Measurements from ENCODE around the gene CAPN7. TPM values are rescaled to one million over a fixed set of nuclear protein-coding genes. Genes with fewer than 3 reads are reported as not detected.

CAPN7 gene
- total and polyA plus RNA-seq, 2 donors: 25.5 to 31.4 TPM

DNA sequence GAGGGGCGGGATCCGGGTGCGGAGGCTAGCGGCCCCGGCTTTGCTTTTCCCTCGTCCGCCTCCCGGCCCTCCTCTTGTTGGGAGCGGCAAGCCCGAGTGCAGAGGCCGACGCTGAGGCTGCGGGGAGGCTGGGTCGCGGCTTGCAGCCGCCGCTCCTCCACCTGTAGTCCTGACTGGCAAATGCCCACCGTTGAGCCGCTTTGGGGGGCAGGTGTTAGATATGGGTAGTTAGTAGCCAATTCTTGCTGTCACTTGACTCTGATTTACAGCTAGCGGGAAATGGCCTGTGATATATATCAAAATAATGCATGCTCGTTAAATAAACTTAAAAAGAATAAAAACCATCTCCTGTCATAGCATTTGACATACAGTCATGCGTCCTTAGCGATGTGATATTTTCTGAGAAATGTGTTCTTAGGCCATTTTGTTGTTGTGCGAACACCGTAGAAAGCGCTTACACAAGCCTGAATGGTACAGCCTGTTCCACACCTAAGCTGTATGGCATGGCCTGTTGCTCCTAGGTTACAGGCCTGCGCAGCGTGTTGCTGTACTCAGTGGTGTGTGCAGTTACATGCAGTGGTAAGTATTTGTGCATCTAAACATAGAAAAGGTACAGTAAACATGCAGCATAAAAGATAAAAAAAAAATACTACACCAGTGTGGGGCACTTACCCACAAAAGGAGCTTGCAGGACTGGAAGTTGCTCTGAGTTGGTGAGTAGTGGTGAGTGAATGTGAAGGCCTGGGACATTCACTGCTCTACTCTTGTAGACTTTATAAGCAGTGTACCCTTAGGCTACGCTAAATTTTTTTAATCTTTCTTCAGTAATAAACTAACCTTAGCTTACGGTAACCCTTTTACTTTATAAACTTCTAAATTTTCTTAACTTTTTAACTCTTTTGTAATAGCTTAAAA is 873 bp downstream of the CAPN7 start:
- DNase-seq (ENCODE audit: low read depth in 6 of 9, low spot score in 9 of 9): peak in 4 of 9 donors; percentile 31 to 69 (median 44)
- WGBS: 9% methylated on average over 30 of the region's 30 CpGs
- Histone ChIP-seq H3K4me1 (ENCODE audit: control insufficient read depth in 2 of 2, insufficient read depth in 2 of 2, low read length in 2 of 2) (peaks cover 4 to 9% of the 10 kb centered on the region in 2 donors), H3K36me3 (ENCODE audit: control insufficient read depth in 2 of 2, insufficient read depth in 2 of 2, low read length in 1 of 2) (peaks cover 0 to 7% of the 10 kb centered on the region in 2 donors), H3K4me3 (ENCODE audit: low read length in 2 of 2) (peak overlapping the region; percentile 74 to 79), H3K27ac (ENCODE audit: low read depth in 1 of 2, low read length in 1 of 2) (peak overlapping the region; percentile 84 to 90), H3K9me3 (ENCODE audit: control insufficient read depth in 2 of 2, insufficient read depth in 1 of 2, low read length in 1 of 2) (no peaks in the 10 kb centered on the region), H3K27me3 (ENCODE audit: control insufficient read depth in 2 of 2, insufficient read depth in 1 of 2, low read length in 1 of 2) (no peaks in the 10 kb centered on the region)

GRCh38 chr3:15207836-15208504 is 1.9 kb downstream of the CAPN7 start:
- 87% methylated on average over 5 of the region's 5 CpGs for WGBS
- Histone ChIP-seq H3K9me3 (ENCODE audit: control insufficient read depth in 2 of 2, insufficient read depth in 1 of 2, low read length in 1 of 2) (no peaks in the 10 kb centered on the region), H3K27ac (ENCODE audit: low read depth in 1 of 2, low read length in 1 of 2) (no peak overlapping the region), H3K4me3 (ENCODE audit: low read length in 2 of 2) (peak overlapping the region in 1 of 2 donors; percentile 10), H3K4me1 (ENCODE audit: control insufficient read depth in 2 of 2, insufficient read depth in 2 of 2, low read length in 2 of 2) (peaks cover 4 to 6% of the 10 kb centered on the region in 2 donors), H3K27me3 (ENCODE audit: control insufficient read depth in 2 of 2, insufficient read depth in 1 of 2, low read length in 1 of 2) (no peaks in the 10 kb centered on the region), H3K36me3 (ENCODE audit: control insufficient read depth in 2 of 2, insufficient read depth in 2 of 2, low read length in 1 of 2) (peaks cover 0 to 10% of the 10 kb centered on the region in 2 donors)
- no peak for DNase-seq (ENCODE audit: low read depth in 6 of 9, low spot score in 9 of 9)

DNA sequence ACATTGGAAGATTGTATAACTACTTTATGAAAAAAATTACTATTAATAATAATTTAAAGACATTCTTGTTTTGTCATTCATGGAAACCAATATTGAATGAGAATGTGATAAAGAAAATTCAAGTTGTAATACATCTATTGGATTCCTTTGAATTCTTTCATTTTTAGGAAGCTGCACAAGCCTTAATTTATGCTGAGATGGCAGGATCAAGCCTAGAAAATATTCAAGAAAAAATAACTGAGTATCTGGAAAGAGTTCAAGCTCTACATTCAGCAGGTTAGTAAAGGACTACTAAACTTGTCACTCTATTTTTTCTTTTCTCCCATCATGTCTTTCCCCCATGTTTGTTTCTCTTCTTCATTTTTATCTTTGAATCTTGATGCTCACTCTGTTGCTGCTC is 5.9 kb downstream of the CAPN7 start:
- H3K4me1 ChIP-seq (ENCODE audit: control insufficient read depth in 2 of 2, insufficient read depth in 2 of 2, low read length in 2 of 2): peaks cover 5 to 6% of the 10 kb centered on the region in 2 donors
- no peaks in the 10 kb centered on the region for H3K27me3 ChIP-seq (ENCODE audit: control insufficient read depth in 2 of 2, insufficient read depth in 1 of 2, low read length in 1 of 2)
- no peak overlapping the region for H3K4me3 ChIP-seq (ENCODE audit: low read length in 2 of 2)
- H3K36me3 ChIP-seq (ENCODE audit: control insufficient read depth in 2 of 2, insufficient read depth in 2 of 2, low read length in 1 of 2): peaks cover 3 to 16% of the 10 kb centered on the region in 2 donors
- DNase-seq (ENCODE audit: low read depth in 6 of 9, low spot score in 9 of 9): no peak
- no peak overlapping the region for H3K27ac ChIP-seq (ENCODE audit: low read depth in 1 of 2, low read length in 1 of 2)
- H3K9me3 ChIP-seq (ENCODE audit: control insufficient read depth in 2 of 2, insufficient read depth in 1 of 2, low read length in 1 of 2): no peaks in the 10 kb centered on the region

DNA sequence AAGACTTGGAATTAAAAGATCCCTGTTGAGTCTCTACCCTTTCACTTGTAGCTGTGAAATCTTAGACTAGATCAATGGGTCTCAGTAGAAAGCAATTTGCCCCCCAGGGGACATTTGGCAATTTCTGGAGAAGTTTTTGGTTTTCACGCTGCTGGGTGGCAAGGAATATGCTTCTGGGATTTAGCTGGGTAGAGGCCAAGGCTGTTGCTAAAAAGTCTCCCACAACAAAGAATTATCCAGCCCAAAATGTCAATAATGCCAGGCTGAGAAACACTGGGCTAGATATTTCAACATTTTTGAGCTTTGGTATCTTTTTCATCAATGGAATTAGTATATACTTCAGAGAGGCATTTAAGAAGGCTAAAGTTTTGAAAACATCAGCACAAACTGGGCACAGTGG is 8.7 kb downstream of the CAPN7 start:
- H3K27me3 ChIP-seq (ENCODE audit: control insufficient read depth in 2 of 2, insufficient read depth in 1 of 2, low read length in 1 of 2): no peaks in the 10 kb centered on the region
- peaks cover 3 to 8% of the 10 kb centered on the region in 2 donors for H3K4me1 ChIP-seq (ENCODE audit: control insufficient read depth in 2 of 2, insufficient read depth in 2 of 2, low read length in 2 of 2)
- no peak overlapping the region for H3K27ac ChIP-seq (ENCODE audit: low read depth in 1 of 2, low read length in 1 of 2)
- H3K9me3 ChIP-seq (ENCODE audit: control insufficient read depth in 2 of 2, insufficient read depth in 1 of 2, low read length in 1 of 2): no peaks in the 10 kb centered on the region
- no peak overlapping the region for H3K4me3 ChIP-seq (ENCODE audit: low read length in 2 of 2)
- H3K36me3 ChIP-seq (ENCODE audit: control insufficient read depth in 2 of 2, insufficient read depth in 2 of 2, low read length in 1 of 2): peaks cover 14 to 35% of the 10 kb centered on the region in 2 donors
- 100% methylated on average over 1 of the region's 1 CpG for WGBS
- no peak for DNase-seq (ENCODE audit: low read depth in 6 of 9, low spot score in 9 of 9)

DNA sequence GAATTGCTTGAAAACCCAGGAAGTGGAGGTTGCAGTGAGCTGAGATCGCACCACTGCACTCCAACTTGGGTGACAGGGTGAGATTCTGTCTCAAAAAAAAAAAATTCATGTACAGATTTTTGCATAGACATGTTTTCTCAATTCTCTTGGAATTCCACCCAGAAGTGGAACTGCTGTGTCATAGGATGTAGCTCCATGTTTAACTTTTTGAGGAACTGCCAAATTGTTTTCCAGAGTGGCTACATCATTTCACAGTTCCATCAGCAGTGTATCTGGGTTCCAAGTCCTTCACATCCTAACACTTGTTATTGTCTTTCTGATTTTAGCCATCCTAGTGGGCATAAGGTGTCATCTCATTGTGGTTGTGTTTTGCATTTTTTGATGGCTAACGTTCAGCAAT is 9.9 kb downstream of the CAPN7 start:
- Histone ChIP-seq H3K27me3 (ENCODE audit: control insufficient read depth in 2 of 2, insufficient read depth in 1 of 2, low read length in 1 of 2) (no peaks in the 10 kb centered on the region), H3K36me3 (ENCODE audit: control insufficient read depth in 2 of 2, insufficient read depth in 2 of 2, low read length in 1 of 2) (peaks cover 19 to 42% of the 10 kb centered on the region in 2 donors), H3K9me3 (ENCODE audit: control insufficient read depth in 2 of 2, insufficient read depth in 1 of 2, low read length in 1 of 2) (no peaks in the 10 kb centered on the region), H3K27ac (ENCODE audit: low read depth in 1 of 2, low read length in 1 of 2) (no peak overlapping the region), H3K4me1 (ENCODE audit: control insufficient read depth in 2 of 2, insufficient read depth in 2 of 2, low read length in 2 of 2) (peaks cover 3 to 8% of the 10 kb centered on the region in 2 donors), H3K4me3 (ENCODE audit: low read length in 2 of 2) (no peak overlapping the region)
- DNase-seq (ENCODE audit: low read depth in 6 of 9, low spot score in 9 of 9): no peak
- WGBS: 91% methylated on average over 2 of the region's 2 CpGs

GRCh38 chr3:15216501-15216900 is 10.5 kb downstream of the CAPN7 start:
- Histone ChIP-seq H3K4me3 (ENCODE audit: low read length in 2 of 2) (no peak overlapping the region), H3K27ac (ENCODE audit: low read depth in 1 of 2, low read length in 1 of 2) (no peak overlapping the region), H3K36me3 (ENCODE audit: control insufficient read depth in 2 of 2, insufficient read depth in 2 of 2, low read length in 1 of 2) (peaks cover 23 to 44% of the 10 kb centered on the region in 2 donors), H3K9me3 (ENCODE audit: control insufficient read depth in 2 of 2, insufficient read depth in 1 of 2, low read length in 1 of 2) (no peaks in the 10 kb centered on the region), H3K4me1 (ENCODE audit: control insufficient read depth in 2 of 2, insufficient read depth in 2 of 2, low read length in 2 of 2) (peaks cover 3 to 8% of the 10 kb centered on the region in 2 donors), H3K27me3 (ENCODE audit: control insufficient read depth in 2 of 2, insufficient read depth in 1 of 2, low read length in 1 of 2) (no peaks in the 10 kb centered on the region)
- no peak for DNase-seq (ENCODE audit: low read depth in 6 of 9, low spot score in 9 of 9)
- 98% methylated on average over 1 of the region's 1 CpG for WGBS

DNA sequence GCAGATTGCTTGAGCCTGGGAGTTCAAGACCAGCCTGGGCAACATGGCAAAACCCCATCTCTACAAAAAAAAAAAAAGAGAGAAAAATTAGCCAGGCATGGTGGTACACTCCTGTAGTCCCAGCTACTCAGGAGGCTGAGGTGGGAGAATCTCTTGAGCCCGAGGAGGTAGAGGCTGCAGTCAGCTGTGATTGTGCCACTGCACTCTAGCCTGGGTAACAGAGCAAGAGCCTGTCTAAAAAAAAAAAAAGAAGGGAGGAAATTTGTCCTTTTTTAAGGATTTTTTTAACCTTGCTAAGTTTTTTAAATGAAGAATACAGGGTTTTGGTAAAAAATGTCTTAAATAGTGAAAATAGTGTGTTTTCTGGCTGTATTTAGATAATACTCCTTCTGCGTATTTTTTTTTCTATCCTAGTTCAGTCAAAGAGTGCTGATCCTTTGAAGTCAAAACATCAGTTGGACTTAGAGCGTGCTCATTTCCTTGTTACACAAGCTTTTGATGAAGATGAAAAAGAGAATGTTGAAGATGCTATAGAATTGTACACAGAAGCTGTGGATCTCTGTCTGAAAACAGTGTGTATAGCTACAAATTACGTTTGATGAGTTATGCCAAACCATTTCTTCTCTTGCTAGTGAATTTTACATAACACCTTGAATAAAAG is 11.1 kb downstream of the CAPN7 start:
- Histone ChIP-seq H3K4me3 (ENCODE audit: low read length in 2 of 2) (no peak overlapping the region), H3K4me1 (ENCODE audit: control insufficient read depth in 2 of 2, insufficient read depth in 2 of 2, low read length in 2 of 2) (peaks cover 3 to 8% of the 10 kb centered on the region in 2 donors), H3K27me3 (ENCODE audit: control insufficient read depth in 2 of 2, insufficient read depth in 1 of 2, low read length in 1 of 2) (no peaks in the 10 kb centered on the region), H3K27ac (ENCODE audit: low read depth in 1 of 2, low read length in 1 of 2) (no peak overlapping the region), H3K36me3 (ENCODE audit: control insufficient read depth in 2 of 2, insufficient read depth in 2 of 2, low read length in 1 of 2) (peaks cover 26 to 49% of the 10 kb centered on the region in 2 donors), H3K9me3 (ENCODE audit: control insufficient read depth in 2 of 2, insufficient read depth in 1 of 2, low read length in 1 of 2) (no peaks in the 10 kb centered on the region)
- WGBS: 26% methylated on average over 4 of the region's 4 CpGs
- peak in 4 of 9 donors; percentile 38 to 80 (median 48) for DNase-seq (ENCODE audit: low read depth in 6 of 9, low spot score in 9 of 9)

DNA sequence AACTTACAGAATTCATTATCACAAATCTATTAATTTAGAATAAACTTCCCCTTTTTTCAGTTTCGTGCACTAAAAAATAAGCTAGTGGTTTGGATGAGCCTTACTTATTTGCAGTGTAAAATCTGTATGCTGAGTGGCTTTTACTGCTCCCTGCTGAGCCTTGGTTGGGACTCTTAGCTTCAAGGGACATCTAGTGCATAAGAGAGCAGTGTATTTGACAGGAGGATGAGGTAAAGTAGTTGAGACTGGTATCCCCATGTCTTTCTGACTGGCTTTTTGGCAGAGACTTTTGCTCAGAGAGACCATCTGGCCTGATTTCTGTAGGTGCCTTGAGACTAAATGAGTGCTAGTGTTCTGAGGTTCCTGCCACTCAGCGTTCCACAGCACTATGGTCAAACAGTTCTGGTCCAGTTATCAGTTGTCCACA is 11.8 kb downstream of the CAPN7 start:
- no peaks in the 10 kb centered on the region for H3K9me3 ChIP-seq (ENCODE audit: control insufficient read depth in 2 of 2, insufficient read depth in 1 of 2, low read length in 1 of 2)
- peak overlapping the region in 1 of 2 donors; percentile 20 for H3K27ac ChIP-seq (ENCODE audit: low read depth in 1 of 2, low read length in 1 of 2)
- no peaks in the 10 kb centered on the region for H3K27me3 ChIP-seq (ENCODE audit: control insufficient read depth in 2 of 2, insufficient read depth in 1 of 2, low read length in 1 of 2)
- H3K4me3 ChIP-seq (ENCODE audit: low read length in 2 of 2): no peak overlapping the region
- DNase-seq (ENCODE audit: low read depth in 6 of 9, low spot score in 9 of 9): no peak
- H3K4me1 ChIP-seq (ENCODE audit: control insufficient read depth in 2 of 2, insufficient read depth in 2 of 2, low read length in 2 of 2): peaks cover 3 to 8% of the 10 kb centered on the region in 2 donors
- H3K36me3 ChIP-seq (ENCODE audit: control insufficient read depth in 2 of 2, insufficient read depth in 2 of 2, low read length in 1 of 2): peaks cover 29 to 53% of the 10 kb centered on the region in 2 donors
- 92% methylated on average over 2 of the region's 2 CpGs for WGBS

Measured in thymus (tissue), 11 donors.